Ovary (tissue), 9 donors: Measurements from ENCODE around the gene GTF2IRD1. TPM values are rescaled to one million over a fixed set of nuclear protein-coding genes. Genes with fewer than 3 reads are reported as not detected.

Experiments
- polyA plus RNA-seq, 2 donors: library from polyadenylated mRNA; stranded (reverse); fragments of 200-250 nt in 1 of 2; fragments of 350-450 nt in 1 of 2; fragmentation: Illumina TruSeq in 1 of 2; extraction: RNeasy Lipid Tissue Mini Kit (QIAGEN cat#74804) in 1 of 2; gene quantifications; one replicate each; pipeline ENCODE4 v1.2.3, GENCODE V29; 2013 to 2014
- small RNA-seq: library from RNA; depleted of rRNA; stranded (forward); fragments of <200 nt; gene quantifications from one replicate; pipeline ENCODE3, GENCODE V24; 2016
- total RNA-seq, 7 donors: library from RNA; depleted of rRNA in 2 of 7; stranded (reverse); fragments of >200 nt in 2 of 7; fragmentation: NEBNext Ultra II Directional in 3 of 7; extraction: Animal tissue kit (Norgen Biotek cat#: 25700) in 3 of 7; gene quantifications; one replicate each; pipeline versions ENCODE4 v1.1.0 to v1.2.4, GENCODE V29; 2016 to 2023
- donor health status: DM: no; HTN: no; CAD: no; lungs with moderate emphysema.
- donor health status: DM: no; HTN: no; CAD: no.
- donor health status: Bipolar disorder and iron deficiency.
- donor health status: DM: yes; HTN: yes; CAD: no.
- donor health status: DM: no; HTN: no; CAD: no.
- donor health status: DM: yes; HTN: yes; CAD: no.

The GTF2IRD1 gene
- total and polyA plus RNA-seq, 9 donors = 12.0 to 39.0 (median 28.0) TPM

Small RNA genes lying within 50 kb of the gene (small RNA-seq; reads per million reads assigned to genes)
- gene RNA5SP233 = not detected

Other genes starting within 250 kb of the GTF2IRD1 start
- 1 to 10 TPM; 2.6 to 7.9 (median 3.5) TPM for gene LAT2, start 243.9 kb upstream of the GTF2IRD1 start, total RNA-seq
- 1 to 10 TPM; 2.4 to 4.2 TPM for gene LAT2, start 243.9 kb upstream of the GTF2IRD1 start, polyA plus RNA-seq
- 10 to 100 TPM in 6 of 7 donors, 1 to 10 TPM in 1; 6.4 to 20.3 (median 14.1) TPM for gene RFC2, start 199.5 kb upstream of the GTF2IRD1 start, total RNA-seq
- 10 to 100 TPM; 20.3 to 23.7 TPM for gene RFC2, start 199.5 kb upstream of the GTF2IRD1 start, polyA plus RNA-seq
- 10 to 100 TPM; 16.4 to 51.5 (median 40.0) TPM for gene CLIP2, start 164.5 kb upstream of the GTF2IRD1 start, total RNA-seq
- gene CLIP2, start 164.5 kb upstream of the GTF2IRD1 start, polyA plus RNA-seq = 10 to 100 TPM in 1 of 2 donors, 1 to 10 TPM in 1; 5.1 to 28.9 TPM
- gene GTF2I, start 203.8 kb downstream of the GTF2IRD1 start, total RNA-seq = 100 to 1,000 TPM; 117 to 232 (median 204) TPM
- gene GTF2I, start 203.8 kb downstream of the GTF2IRD1 start, polyA plus RNA-seq = 100 to 1,000 TPM in 1 of 2 donors, 10 to 100 TPM in 1; 49.7 to 166 TPM